Suprapubic skin (tissue), 4 donors: Measurements from ENCODE around the gene SMAP2. TPM values are rescaled to one million over a fixed set of nuclear protein-coding genes. Genes with fewer than 3 reads are reported as not detected.
A peak's percentile ranks its signal among the peaks of the same experiment; 100 is the strongest.
"Not testable (repeated sequence)": the region's sequence is repeated elsewhere in the genome, so short reads cannot be mapped to it uniquely, and the experiment has no call there.

Source experiments
- DNase-seq, 2 donors: peaks; one replicate each; pipeline ENCODE4 v3.0.0-alpha.2; 2019; ENCODE audit warnings: low spot score in 2 of 2
- H3K27ac ChIP-seq: fragments of 200-600 bp; sonication (generic); one replicate; pipeline ENCODE4 v1.5.1; 2019
- H3K27me3 ChIP-seq: fragments of 200-600 bp; sonication (generic); one replicate; pipeline ENCODE4 v1.5.1; 2019
- H3K36me3 ChIP-seq: fragments of 200-600 bp; sonication (generic); one replicate; pipeline ENCODE4 v1.5.1; 2019
- H3K4me1 ChIP-seq: fragments of 200-600 bp; sonication (generic); one replicate; pipeline ENCODE4 v1.5.1; 2019
- H3K4me3 ChIP-seq: fragments of 200-600 bp; sonication (generic); one replicate; pipeline ENCODE4 v1.5.1; 2019; ENCODE audit warnings: mild to moderate bottlenecking
- H3K9me3 ChIP-seq: fragments of 200-600 bp; sonication (generic); one replicate; pipeline ENCODE4 v1.5.1; 2019
- EP300 ChIP-seq: sonication (generic); formaldehyde crosslinking; IDR thresholded peaks from one replicate; pipeline ENCODE4 v1.6.1; 2017; ENCODE audit warnings: antibody characterized with exemption
- POLR2A ChIP-seq, 2 donors: fragments of 450-650 bp; IDR thresholded peaks; one replicate each; pipeline ENCODE4 v1.6.1; 2017; ENCODE audit warnings: antibody characterized with exemption in 2 of 2, mild to moderate bottlenecking in 2 of 2, moderate library complexity in 2 of 2
- POLR2AphosphoS5 ChIP-seq, 3 donors: sonication (generic); formaldehyde crosslinking; IDR thresholded peaks; one replicate each; pipeline ENCODE4 v1.6.1; 2017; ENCODE audit warnings: antibody characterized with exemption in 3 of 3
- WGBS: methylation state at CpG from one replicate; pipeline ENCODE4 v1.1.5; 2018; 5-methylcytosine and 5-hydroxymethylcytosine counted together
- total RNA-seq, 4 donors: library from RNA; depleted of rRNA; stranded (reverse); fragments of >200 nt; gene quantifications; one replicate each; pipeline ENCODE4 v1.1.0, GENCODE V29; 2016
- TF ChIP-seq, protein P1 (sequence below), 2 donors: fragments of 200-600 bp in 1 of 2; fragments of 450-650 bp in 1 of 2; sonication (generic) in 1 of 2; IDR thresholded peaks; one replicate each; pipeline ENCODE4 v1.5.1; 2016 to 2019; ENCODE audit warnings: antibody characterized with exemption in 2 of 2, mild to moderate bottlenecking in 1 of 2, moderate library complexity in 1 of 2

Gene SMAP2
- total RNA-seq, 4 donors from 2014 or later = 17.0 to 32.2 (median 28.0) TPM

- H3K27me3 ChIP-seq = peaks cover 4% of the 10 kb centered on the region
- H3K4me3 ChIP-seq = no peak overlapping the region
- no peaks in the 10 kb centered on the region for H3K9me3 ChIP-seq
- H3K27ac ChIP-seq = peak overlapping the region; percentile 18
- TF ChIP-seq POLR2AphosphoS5 (IDR thresholded peaks at IDR 0.05) = no peak
- TF ChIP-seq, protein P1, sequence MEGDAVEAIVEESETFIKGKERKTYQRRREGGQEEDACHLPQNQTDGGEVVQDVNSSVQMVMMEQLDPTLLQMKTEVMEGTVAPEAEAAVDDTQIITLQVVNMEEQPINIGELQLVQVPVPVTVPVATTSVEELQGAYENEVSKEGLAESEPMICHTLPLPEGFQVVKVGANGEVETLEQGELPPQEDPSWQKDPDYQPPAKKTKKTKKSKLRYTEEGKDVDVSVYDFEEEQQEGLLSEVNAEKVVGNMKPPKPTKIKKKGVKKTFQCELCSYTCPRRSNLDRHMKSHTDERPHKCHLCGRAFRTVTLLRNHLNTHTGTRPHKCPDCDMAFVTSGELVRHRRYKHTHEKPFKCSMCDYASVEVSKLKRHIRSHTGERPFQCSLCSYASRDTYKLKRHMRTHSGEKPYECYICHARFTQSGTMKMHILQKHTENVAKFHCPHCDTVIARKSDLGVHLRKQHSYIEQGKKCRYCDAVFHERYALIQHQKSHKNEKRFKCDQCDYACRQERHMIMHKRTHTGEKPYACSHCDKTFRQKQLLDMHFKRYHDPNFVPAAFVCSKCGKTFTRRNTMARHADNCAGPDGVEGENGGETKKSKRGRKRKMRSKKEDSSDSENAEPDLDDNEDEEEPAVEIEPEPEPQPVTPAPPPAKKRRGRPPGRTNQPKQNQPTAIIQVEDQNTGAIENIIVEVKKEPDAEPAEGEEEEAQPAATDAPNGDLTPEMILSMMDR (IDR thresholded peaks at IDR 0.05) = no peak
- TF ChIP-seq EP300 = no peak
- TF ChIP-seq POLR2A (IDR thresholded peaks at IDR 0.05) = no peak
- 55% methylated on average over 6 of the region's 6 CpGs for WGBS
- DNase-seq = no peak
- H3K4me1 ChIP-seq = peaks cover 5% of the 10 kb centered on the region
- H3K36me3 ChIP-seq = no peaks in the 10 kb centered on the region
These were observed 33.9 kb upstream of the SMAP2 start for GRCh38 chr1:40339420-40340323.

DNA sequence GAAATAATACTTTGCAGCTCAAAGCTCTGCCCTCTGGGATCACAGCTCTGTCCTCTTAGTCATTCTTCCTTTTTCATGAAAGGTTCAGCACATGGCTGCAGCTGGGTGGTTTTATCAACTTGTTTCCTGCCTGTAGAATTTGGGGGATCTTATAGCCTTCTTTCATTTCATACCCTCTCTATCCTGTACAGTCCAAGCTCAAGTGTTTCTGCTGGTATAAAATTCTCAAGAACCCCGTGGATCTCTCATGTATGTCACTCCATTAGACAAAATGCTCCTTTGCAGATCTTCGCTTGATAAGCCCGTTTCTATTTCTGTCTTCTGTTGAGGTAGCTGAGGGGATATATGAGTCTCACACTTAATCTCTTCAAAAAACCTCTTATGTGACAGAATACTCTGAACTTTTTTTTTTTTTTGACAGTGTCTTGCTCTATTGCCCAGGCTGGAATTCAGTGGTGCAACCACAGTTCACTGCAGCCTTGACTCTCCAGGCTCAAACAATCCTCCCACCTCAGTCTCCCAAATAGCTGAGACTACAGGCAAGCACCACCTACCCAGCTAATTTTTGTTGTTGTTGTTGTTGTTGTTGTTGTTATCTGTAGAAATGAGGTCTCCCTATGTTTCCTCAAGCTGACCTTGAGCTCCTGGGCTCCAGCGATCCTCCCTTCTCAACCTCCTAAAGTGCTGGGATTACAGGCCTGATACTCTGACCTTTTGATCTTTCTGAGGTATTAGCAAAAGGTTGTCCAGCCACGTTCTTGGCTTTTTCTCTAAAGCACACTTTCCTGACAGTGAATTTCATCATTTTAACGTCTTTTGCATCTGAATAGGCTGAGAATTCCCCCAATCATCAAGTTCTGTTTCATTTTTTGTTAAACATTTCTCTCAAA is 31.8 kb upstream of the SMAP2 start:
- Histone ChIP-seq H3K36me3 (no peaks in the 10 kb centered on the region), H3K27me3 (peaks cover 4% of the 10 kb centered on the region), H3K9me3 (no peaks in the 10 kb centered on the region), H3K27ac (no peak overlapping the region), H3K4me3 (no peak overlapping the region), H3K4me1 (peaks cover 5% of the 10 kb centered on the region)
- no peak for DNase-seq
- TF ChIP-seq POLR2A (IDR thresholded peaks at IDR 0.05) (no peak), EP300 (no peak), POLR2AphosphoS5 (IDR thresholded peaks at IDR 0.05) (no peak)
- TF ChIP-seq, protein P1 (IDR thresholded peaks at IDR 0.05) = no peak
- WGBS = 71% methylated on average over 6 of the region's 6 CpGs

DNA sequence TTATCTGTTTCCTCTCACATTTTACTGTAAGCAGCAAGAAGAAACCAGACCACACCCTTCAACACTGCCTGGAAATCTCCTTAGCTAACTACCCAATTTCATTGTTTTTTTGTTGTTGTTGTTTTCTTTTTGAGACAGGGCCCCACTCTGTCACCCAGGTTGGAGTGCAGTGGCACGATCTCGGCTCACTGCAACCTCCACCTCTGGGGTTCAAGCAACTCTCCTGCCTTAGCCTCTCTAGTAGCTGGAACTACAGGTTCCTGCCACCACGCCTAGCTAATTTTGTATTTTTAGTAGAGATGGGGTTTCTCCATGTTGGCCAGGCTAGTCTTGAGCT is 31.2 kb upstream of the SMAP2 start:
- H3K27ac ChIP-seq = peak overlapping the region; percentile 7
- H3K4me1 ChIP-seq, H3K9me3 ChIP-seq, H3K4me3 ChIP-seq, DNase-seq, H3K36me3 ChIP-seq, H3K27me3 ChIP-seq: not testable (repeated sequence)
- WGBS = 89% methylated on average over 3 of the region's 3 CpGs

- no peaks in the 10 kb centered on the region for H3K36me3 ChIP-seq
- H3K4me3 ChIP-seq = no peak overlapping the region
- no peak overlapping the region for H3K27ac ChIP-seq
- TF ChIP-seq POLR2AphosphoS5 (IDR thresholded peaks at IDR 0.05) (no peak), EP300 (no peak), POLR2A (IDR thresholded peaks at IDR 0.05) (no peak)
- TF ChIP-seq, protein P1 (IDR thresholded peaks at IDR 0.05) = no peak
- 23% methylated on average over 6 of the region's 6 CpGs for WGBS
- no peaks in the 10 kb centered on the region for H3K9me3 ChIP-seq
- H3K27me3 ChIP-seq = peaks cover 2% of the 10 kb centered on the region
- DNase-seq = no peak
- no peaks in the 10 kb centered on the region for H3K4me1 ChIP-seq
These were observed 28.9 kb upstream of the SMAP2 start for GRCh38 chr1:40344597-40344996.

GRCh38 chr1:40350391-40350790 is 23.1 kb upstream of the SMAP2 start:
- H3K4me3 ChIP-seq = no peak overlapping the region
- H3K36me3 ChIP-seq = no peaks in the 10 kb centered on the region
- no peak for DNase-seq
- TF ChIP-seq POLR2A (IDR thresholded peaks at IDR 0.05) (no peak), EP300 (no peak), POLR2AphosphoS5 (IDR thresholded peaks at IDR 0.05) (no peak)
- TF ChIP-seq, protein P1 (IDR thresholded peaks at IDR 0.05) = no peak
- WGBS = 88% methylated on average over 2 of the region's 2 CpGs
- H3K27ac ChIP-seq = no peak overlapping the region
- H3K9me3 ChIP-seq = no peaks in the 10 kb centered on the region
- no peaks in the 10 kb centered on the region for H3K27me3 ChIP-seq
- no peaks in the 10 kb centered on the region for H3K4me1 ChIP-seq
